Adipocyte (in vitro differentiated cells): ENCODE measurements around the gene VRK1.

Source experiments
- DNase-seq: peaks from one replicate; pipeline ENCODE4 v3.0.0-alpha.2; 2015; ENCODE audit warnings: low read depth
- H3K27me3 ChIP-seq: replicated peaks from 2 replicates; pipeline ENCODE4 v1.7.0; 2013; ENCODE audit warnings: mild to moderate bottlenecking, low read length, moderate library complexity; ENCODE audit not compliant: control insufficient read depth, insufficient read depth
- H3K36me3 ChIP-seq: 2 replicates; pipeline ENCODE4 v1.7.0; 2013; ENCODE audit warnings: low read length, mild to moderate bottlenecking, moderate library complexity; ENCODE audit not compliant: control insufficient read depth, insufficient read depth, severe bottlenecking
- H3K4me1 ChIP-seq: 2 replicates; pipeline ENCODE4 v1.7.0; 2013; ENCODE audit warnings: mild to moderate bottlenecking, low read length, moderate library complexity; ENCODE audit not compliant: control insufficient read depth, insufficient read depth
- H3K4me3 ChIP-seq: 2 replicates; pipeline ENCODE4 v1.7.0; 2013; ENCODE audit warnings: mild to moderate bottlenecking, low read length, moderate library complexity
- H3K9ac ChIP-seq: 2 replicates; pipeline ENCODE4 v1.7.0; 2013; ENCODE audit warnings: mild to moderate bottlenecking, low read length, moderate library complexity
- H3K9me3 ChIP-seq: 2 replicates; pipeline ENCODE4 v1.7.0; 2013; ENCODE audit warnings: mild to moderate bottlenecking, low read length, moderate library complexity; ENCODE audit not compliant: control insufficient read depth

Gene VRK1

DNA sequence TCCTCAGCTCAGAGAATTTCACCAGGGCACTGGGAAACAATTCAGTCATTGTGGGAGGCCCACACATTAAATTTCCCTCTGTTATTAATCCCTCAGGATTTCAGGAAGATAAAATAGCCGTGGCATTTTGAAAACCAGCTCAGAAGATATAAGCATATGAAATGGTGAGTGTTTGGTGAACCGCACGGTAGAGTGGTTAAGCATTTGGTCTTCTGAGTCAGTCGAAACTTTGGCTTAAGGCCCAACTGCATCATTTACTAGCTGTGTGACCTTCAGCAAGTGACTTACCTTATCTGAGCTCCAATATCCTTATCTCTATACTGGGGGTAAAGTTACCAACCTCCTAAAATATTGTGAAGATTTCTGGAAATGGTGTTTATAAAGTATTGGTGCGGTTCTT is 5.2 kb upstream of the VRK1 start:
- H3K27me3 ChIP-seq = peaks cover 12% of the 10 kb centered on the region
- no peaks in the 10 kb centered on the region for H3K36me3 ChIP-seq
- H3K4me1 ChIP-seq = no peaks in the 10 kb centered on the region
- no peaks in the 10 kb centered on the region for H3K9me3 ChIP-seq
- DNase-seq = no peak
- H3K4me3 ChIP-seq = no peak overlapping the region
- H3K9ac ChIP-seq = no peak overlapping the region

DNA sequence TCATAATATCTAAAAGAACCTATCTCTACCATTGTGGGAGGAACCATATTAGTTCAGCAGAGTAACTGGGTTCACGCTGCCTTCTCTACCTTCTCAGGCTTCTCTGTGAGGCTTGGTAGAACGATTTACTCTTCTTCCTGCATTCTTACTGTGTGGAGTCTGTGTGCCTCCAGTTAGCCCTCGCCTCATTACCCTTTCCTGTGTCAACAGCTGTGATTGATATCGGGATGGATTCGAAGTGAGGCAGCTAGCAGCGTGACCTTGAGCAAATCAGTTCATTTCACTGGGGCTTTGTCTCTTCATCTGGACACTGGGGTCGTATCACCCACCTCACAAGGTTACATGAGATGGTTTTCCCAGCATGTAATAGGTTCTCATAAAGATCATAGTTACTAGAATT is 4.6 kb upstream of the VRK1 start:
- DNase-seq = no peak
- Histone ChIP-seq H3K4me3 (no peak overlapping the region), H3K9ac (no peak overlapping the region), H3K9me3 (no peaks in the 10 kb centered on the region), H3K4me1 (no peaks in the 10 kb centered on the region), H3K36me3 (no peaks in the 10 kb centered on the region), H3K27me3 (peaks cover 8% of the 10 kb centered on the region)

DNA sequence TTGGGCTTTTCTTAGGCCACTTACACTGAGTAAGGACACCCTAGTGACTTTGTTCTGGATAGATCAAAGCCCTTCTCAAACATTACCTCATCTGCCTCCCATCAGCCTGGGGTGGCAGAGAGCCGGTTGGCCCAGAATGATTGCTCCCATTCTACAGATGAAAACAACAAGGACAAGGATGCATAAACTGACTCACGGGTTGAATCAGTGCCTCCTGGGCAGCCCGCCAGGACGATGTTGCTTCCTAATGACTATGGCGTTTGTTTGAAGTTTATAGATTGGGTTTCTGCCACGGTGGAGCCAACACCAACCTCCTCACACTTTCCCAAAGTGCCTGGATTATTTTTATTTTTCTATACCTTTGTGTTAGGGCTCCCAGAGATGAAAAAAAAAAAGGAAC is 3.6 kb upstream of the VRK1 start:
- Histone ChIP-seq H3K9ac (no peak overlapping the region), H3K9me3 (no peaks in the 10 kb centered on the region), H3K4me3 (no peak overlapping the region), H3K4me1 (peaks cover 9% of the 10 kb centered on the region), H3K36me3 (no peaks in the 10 kb centered on the region), H3K27me3 (peaks cover 8% of the 10 kb centered on the region)
- no peak for DNase-seq

GRCh38 chr14:96795109-96795828 is 1.9 kb upstream of the VRK1 start:
- DNase-seq = no peak

GRCh38 chr14:96797582-96798349 is 584 bp downstream of the VRK1 start:
- Histone ChIP-seq H3K4me3 (peak overlapping the region; percentile 93), H3K9me3 (no peaks in the 10 kb centered on the region), H3K4me1 (peaks cover 13% of the 10 kb centered on the region), H3K36me3 (no peaks in the 10 kb centered on the region), H3K9ac (peak overlapping the region; percentile 87), H3K27me3 (no peaks in the 10 kb centered on the region)
- DNase-seq = peak; percentile 51

More at GRCh38 chr14:96795109-96795828, 1.9 kb upstream of the VRK1 start:
- Histone ChIP-seq H3K36me3 (no peaks in the 10 kb centered on the region), H3K4me3 (no peak overlapping the region), H3K9me3 (no peaks in the 10 kb centered on the region), H3K9ac (no peak overlapping the region), H3K27me3 (peaks cover 3% of the 10 kb centered on the region), H3K4me1 (peaks cover 13% of the 10 kb centered on the region)

DNA sequence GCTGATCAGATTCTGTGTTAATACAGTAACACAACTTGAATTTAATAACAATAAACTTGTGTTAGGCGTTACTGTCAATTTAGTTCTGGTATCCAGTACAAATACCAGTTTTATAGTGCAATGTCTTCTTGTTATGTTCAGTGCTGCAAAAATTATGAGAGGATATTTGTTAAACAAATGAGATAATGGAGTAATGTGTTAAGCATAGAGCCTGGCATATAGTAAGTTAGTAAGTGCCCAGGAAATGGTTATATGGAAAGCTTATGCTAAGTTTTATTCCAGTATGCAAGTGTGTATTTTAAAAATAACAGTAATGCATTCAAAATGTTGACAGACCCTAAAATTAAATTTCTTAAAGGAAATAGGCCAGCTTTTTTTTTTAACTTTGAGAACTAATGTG is 1.8 kb downstream of the VRK1 start:
- Histone ChIP-seq H3K27me3 (no peaks in the 10 kb centered on the region), H3K4me3 (no peak overlapping the region), H3K4me1 (peaks cover 13% of the 10 kb centered on the region), H3K36me3 (no peaks in the 10 kb centered on the region), H3K9me3 (no peaks in the 10 kb centered on the region), H3K9ac (no peak overlapping the region)
- no peak for DNase-seq

DNA sequence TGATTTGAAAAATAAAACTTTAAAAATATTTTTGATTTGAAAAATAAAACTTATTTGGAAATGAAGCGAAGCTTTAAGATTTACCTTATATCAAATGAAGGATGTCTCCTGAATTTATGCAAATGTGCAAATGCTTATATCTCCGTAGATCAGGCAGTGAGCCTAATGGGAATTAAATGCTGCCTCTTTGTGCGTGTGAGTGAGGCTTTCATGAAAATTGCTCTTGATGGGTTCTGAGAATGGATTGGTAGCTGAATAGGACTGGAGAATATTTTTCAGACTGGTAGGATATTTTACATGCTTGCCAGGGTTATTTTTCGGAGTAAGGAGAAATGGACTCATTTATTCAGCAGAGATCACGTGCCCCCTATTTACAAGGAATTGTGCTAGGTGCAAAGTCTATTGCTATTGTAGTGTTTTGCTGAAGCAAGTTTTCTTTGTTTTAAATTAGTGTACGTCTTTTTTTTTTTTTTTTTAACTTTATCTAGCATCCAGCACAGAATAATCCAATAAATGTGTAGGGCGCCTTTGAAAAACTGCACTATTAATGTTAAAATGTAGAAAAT is 2.4 kb downstream of the VRK1 start:
- Histone ChIP-seq H3K27me3 (no peaks in the 10 kb centered on the region), H3K4me1 (peaks cover 17% of the 10 kb centered on the region), H3K9ac (no peak overlapping the region), H3K4me3 (no peak overlapping the region), H3K9me3 (no peaks in the 10 kb centered on the region), H3K36me3 (no peaks in the 10 kb centered on the region)
- DNase-seq = no peak

DNA sequence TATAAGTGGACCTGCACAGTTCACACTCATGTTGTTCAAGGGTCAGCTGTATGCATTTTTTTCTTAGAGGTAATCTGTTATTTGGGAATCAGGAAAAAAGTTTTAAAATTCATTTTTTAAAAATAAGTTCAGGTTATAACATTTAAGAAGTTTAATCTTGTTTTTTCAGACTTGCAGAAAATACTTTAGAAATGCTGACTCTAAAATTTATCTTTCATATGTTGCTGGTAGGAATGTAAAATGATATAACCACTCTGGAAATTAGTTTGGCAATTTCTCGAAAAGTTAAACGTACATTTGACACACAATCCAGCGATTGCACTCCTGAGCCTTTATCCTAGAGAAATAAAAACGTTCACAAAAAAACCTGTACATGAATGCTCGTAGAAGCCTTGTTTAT is 4.7 kb downstream of the VRK1 start:
- Histone ChIP-seq H3K27me3 (no peaks in the 10 kb centered on the region), H3K9me3 (no peaks in the 10 kb centered on the region), H3K4me1 (peaks cover 33% of the 10 kb centered on the region), H3K36me3 (no peaks in the 10 kb centered on the region), H3K9ac (no peak overlapping the region), H3K4me3 (no peak overlapping the region)
- DNase-seq = no peak

DNA sequence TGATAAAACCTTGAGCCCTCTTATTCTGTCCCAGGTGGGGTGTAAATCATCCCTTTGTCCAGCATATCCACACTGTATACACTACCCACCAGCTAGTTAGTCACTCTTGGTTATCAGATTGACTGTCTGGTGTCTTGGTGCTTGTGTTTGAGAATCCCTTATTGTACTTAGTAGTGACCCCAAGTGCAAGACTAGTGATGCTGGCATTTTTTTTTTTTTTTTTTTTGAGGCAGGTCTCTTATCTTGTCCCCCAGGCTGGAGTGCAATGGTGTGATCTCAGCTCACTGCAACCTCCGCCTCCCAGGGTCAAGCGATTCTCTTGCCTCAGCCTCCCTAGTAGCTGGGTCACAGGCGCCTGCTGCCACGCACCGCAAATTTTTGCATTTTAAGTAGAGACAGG is 5.8 kb downstream of the VRK1 start:
- H3K4me3 ChIP-seq = no peak overlapping the region
- H3K27me3 ChIP-seq = no peaks in the 10 kb centered on the region
- H3K36me3 ChIP-seq = no peaks in the 10 kb centered on the region
- no peak for DNase-seq
- peaks cover 30% of the 10 kb centered on the region for H3K4me1 ChIP-seq
- H3K9ac ChIP-seq = no peak overlapping the region
- no peaks in the 10 kb centered on the region for H3K9me3 ChIP-seq

- Histone ChIP-seq H3K4me1 (peaks cover 21% of the 10 kb centered on the region), H3K4me3 (no peak overlapping the region), H3K9ac (no peak overlapping the region), H3K27me3 (no peaks in the 10 kb centered on the region), H3K9me3 (no peaks in the 10 kb centered on the region), H3K36me3 (no peaks in the 10 kb centered on the region)
- DNase-seq = no peak
Observed at GRCh38 chr14:96803958-96804357, 6.8 kb downstream of the VRK1 start.

DNA sequence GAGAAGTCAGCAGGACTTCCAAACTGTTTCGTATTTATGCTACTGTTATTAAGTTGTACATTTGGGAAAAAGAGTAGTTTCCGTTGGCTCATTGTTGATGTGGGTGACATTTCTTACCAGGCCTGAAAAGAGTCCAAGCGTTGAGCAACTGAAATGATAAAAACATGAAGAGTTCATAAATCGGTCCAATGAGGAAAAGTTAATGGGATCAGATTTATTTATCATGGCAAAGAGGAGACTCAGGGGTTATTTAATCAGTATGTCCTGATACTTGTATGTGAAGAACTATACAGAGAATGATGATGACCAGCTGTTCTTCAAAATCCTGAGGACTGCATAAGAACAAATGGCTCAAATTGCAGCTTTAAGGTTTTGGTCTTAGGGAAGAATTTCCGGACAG is 7.7 kb downstream of the VRK1 start:
- H3K27me3 ChIP-seq = no peaks in the 10 kb centered on the region
- DNase-seq = no peak
- peaks cover 21% of the 10 kb centered on the region for H3K4me1 ChIP-seq
- H3K4me3 ChIP-seq = peak overlapping the region; percentile 5
- H3K9ac ChIP-seq = no peak overlapping the region
- H3K9me3 ChIP-seq = no peaks in the 10 kb centered on the region
- H3K36me3 ChIP-seq = no peaks in the 10 kb centered on the region
